Activated CD8-positive, alpha-beta memory T cell treated with anti-CD3 and anti-CD28 coated beads for 1 hour (primary cell): Measurements from ENCODE around the gene GSPT1.
"Not testable (repeated sequence)": the region's sequence is repeated elsewhere in the genome, so short reads cannot be mapped to it uniquely, and the experiment has no call there.

Experiments used
- DNase-seq, 2 donors: peaks; one replicate each; pipeline ENCODE4 v3.0.0-alpha.2; 2020; ENCODE audit warnings: low read depth in 1 of 2; ENCODE audit errors: extremely low read depth in 1 of 2

The GSPT1 gene

GRCh38 chr16:11819798-11820197, 96.0 kb downstream of the GSPT1 start:
- DNase-seq, result no peak

DNA sequence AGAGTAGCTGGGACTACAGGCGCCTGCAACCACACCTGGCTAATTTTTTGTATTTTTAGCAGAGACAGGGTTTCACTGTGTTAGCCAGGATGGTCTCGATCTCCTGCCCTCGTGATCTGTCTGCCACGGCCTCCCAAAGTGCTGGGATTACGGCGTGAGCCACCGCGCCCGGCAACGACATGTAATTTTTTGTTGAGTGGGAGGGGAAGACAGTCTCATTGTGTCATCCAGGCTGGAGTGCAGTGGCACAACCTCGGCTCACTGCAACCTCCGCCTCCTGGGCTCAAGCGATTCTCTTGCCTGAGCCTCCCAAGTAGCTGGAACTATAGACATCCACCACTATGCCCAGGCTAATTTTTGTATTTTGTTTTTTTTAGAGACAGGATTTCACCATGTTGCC, 96.8 kb downstream of the GSPT1 start:
- DNase-seq, result not testable (repeated sequence)
